Upper lobe of left lung (tissue), 6 donors: Measurements from ENCODE around the gene RAB27B. TPM values are rescaled to one million over a fixed set of nuclear protein-coding genes. Genes with fewer than 3 reads are reported as not detected.

Experiments used
- ATAC-seq, 2 donors: fragments of 200-7000 bp; cut with Tn5 transposase; one replicate each; pipeline ENCODE4 v1.9.1; 2022; ENCODE audit warnings: mild to moderate bottlenecking in 2 of 2, moderate library complexity in 2 of 2; ENCODE audit not compliant: low FRiP score in 2 of 2
- DNase-seq, 2 donors: peaks; one replicate each; pipeline ENCODE4 v3.0.0-alpha.2; 2019 to 2020
- H3K27ac ChIP-seq, 4 donors: fragments of 200-600 bp; sonication (generic); one replicate each; pipeline ENCODE4 v1.5.1; 2016 to 2019
- H3K27me3 ChIP-seq, 4 donors: fragments of 200-600 bp; sonication (generic); one replicate each; pipeline ENCODE4 v1.5.1; 2017 to 2019
- H3K36me3 ChIP-seq, 4 donors: fragments of 200-600 bp; sonication (generic); one replicate each; pipeline ENCODE4 v1.5.1; 2016 to 2019
- H3K4me1 ChIP-seq, 4 donors: fragments of 200-600 bp; sonication (generic); one replicate each; pipeline ENCODE4 v1.5.1; 2018 to 2019
- H3K4me3 ChIP-seq, 4 donors: fragments of 200-600 bp; sonication (generic); one replicate each; pipeline ENCODE4 v1.5.1; 2017 to 2019; ENCODE audit warnings: mild to moderate bottlenecking in 2 of 4, moderate library complexity in 1 of 4
- H3K9me3 ChIP-seq, 4 donors: fragments of 200-600 bp; sonication (generic); one replicate each; pipeline ENCODE4 v1.5.1; 2018 to 2019
- EP300 ChIP-seq, 4 donors: sonication (generic); formaldehyde crosslinking; IDR thresholded peaks; one replicate each; pipeline ENCODE4 v1.5.1; 2017; ENCODE audit warnings: antibody characterized with exemption in 4 of 4, control low read depth in 2 of 4
- POLR2A ChIP-seq, 4 donors: fragments of 450-650 bp; IDR thresholded peaks; one replicate each; pipeline ENCODE4 v1.5.1; 2016 to 2017; ENCODE audit warnings: antibody characterized with exemption in 4 of 4, mild to moderate bottlenecking in 2 of 4
- POLR2AphosphoS5 ChIP-seq, 2 donors: sonication (generic); formaldehyde crosslinking; IDR thresholded peaks; one replicate each; pipeline ENCODE4 v1.5.1; 2017; ENCODE audit warnings: antibody characterized with exemption in 2 of 2
- WGBS, 2 donors: methylation state at CpG; one replicate each; pipeline ENCODE4 v1.1.5; 2017 to 2018; 5-methylcytosine and 5-hydroxymethylcytosine counted together
- total RNA-seq, 6 donors: library from RNA; depleted of rRNA in 4 of 6; stranded (reverse); fragments of >200 nt in 4 of 6; gene quantifications; one replicate each; pipeline versions ENCODE4 v1.1.0 to v1.2.1, GENCODE V29; 2016 to 2021
- TF ChIP-seq, protein P1 (sequence below), 6 experiments: fragments of 450-650 bp in 4 of 6; fragments of 200-600 bp in 2 of 6; sonication (generic) in 2 of 6; IDR thresholded peaks; one replicate each; pipeline ENCODE4 v1.5.1; 2016 to 2019; ENCODE audit warnings: antibody characterized with exemption in 6 of 6
- donor health status: DM: no; HTN: no; CAD: no; lungs with moderate emphysema.
- donor health status: DM: no; HTN: yes; CAD: no; lungs with severe emphysema.

The RAB27B gene
- total RNA-seq, 6 donors from 2014 or later: 4.2 to 28.1 (median 17.1) TPM

DNA sequence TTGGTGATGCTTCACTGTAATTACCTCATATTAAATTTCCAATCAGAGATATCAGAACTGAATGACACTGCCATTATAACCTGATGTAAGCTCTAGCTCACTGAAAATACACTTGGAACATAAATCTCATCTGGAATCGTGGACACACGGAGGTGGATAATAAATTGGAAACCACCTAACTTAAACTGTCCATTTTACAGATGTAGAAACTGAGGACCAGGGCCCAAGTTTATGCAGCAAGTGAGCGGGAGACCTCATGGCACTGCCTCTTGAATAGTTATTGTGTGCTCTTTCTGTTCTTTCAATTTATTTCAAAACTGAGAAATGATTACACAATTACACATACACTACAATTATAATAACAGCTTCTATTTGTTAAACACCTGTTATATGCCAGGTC lies 110.2 kb downstream of the RAB27B start:
- no peaks in the 10 kb centered on the region for H3K9me3 ChIP-seq
- TF ChIP-seq POLR2A (IDR thresholded peaks at IDR 0.05) (no peak), EP300 (IDR thresholded peaks at IDR 0.05) (no peak), POLR2AphosphoS5 (IDR thresholded peaks at IDR 0.05) (no peak)
- TF ChIP-seq, protein P1, sequence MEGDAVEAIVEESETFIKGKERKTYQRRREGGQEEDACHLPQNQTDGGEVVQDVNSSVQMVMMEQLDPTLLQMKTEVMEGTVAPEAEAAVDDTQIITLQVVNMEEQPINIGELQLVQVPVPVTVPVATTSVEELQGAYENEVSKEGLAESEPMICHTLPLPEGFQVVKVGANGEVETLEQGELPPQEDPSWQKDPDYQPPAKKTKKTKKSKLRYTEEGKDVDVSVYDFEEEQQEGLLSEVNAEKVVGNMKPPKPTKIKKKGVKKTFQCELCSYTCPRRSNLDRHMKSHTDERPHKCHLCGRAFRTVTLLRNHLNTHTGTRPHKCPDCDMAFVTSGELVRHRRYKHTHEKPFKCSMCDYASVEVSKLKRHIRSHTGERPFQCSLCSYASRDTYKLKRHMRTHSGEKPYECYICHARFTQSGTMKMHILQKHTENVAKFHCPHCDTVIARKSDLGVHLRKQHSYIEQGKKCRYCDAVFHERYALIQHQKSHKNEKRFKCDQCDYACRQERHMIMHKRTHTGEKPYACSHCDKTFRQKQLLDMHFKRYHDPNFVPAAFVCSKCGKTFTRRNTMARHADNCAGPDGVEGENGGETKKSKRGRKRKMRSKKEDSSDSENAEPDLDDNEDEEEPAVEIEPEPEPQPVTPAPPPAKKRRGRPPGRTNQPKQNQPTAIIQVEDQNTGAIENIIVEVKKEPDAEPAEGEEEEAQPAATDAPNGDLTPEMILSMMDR (IDR thresholded peaks at IDR 0.05): no peak
- no peaks in the 10 kb centered on the region for H3K27me3 ChIP-seq
- H3K36me3 ChIP-seq: peaks cover 4 to 81% (median 15%) of the 10 kb centered on the region in 4 donors
- DNase-seq: no peak
- 90 to 94% methylated on average over 3 of the region's 3 CpGs for WGBS, 2 donors
- H3K4me1 ChIP-seq: no peaks in the 10 kb centered on the region
- no peak for ATAC-seq
- no peak overlapping the region for H3K4me3 ChIP-seq
- H3K27ac ChIP-seq: no peak overlapping the region

GRCh38 chr18:54939361-54939917 lies 111.2 kb downstream of the RAB27B start:
- H3K4me3 ChIP-seq: no peak overlapping the region
- H3K9me3 ChIP-seq: no peaks in the 10 kb centered on the region
- H3K36me3 ChIP-seq: peaks cover 4 to 71% (median 15%) of the 10 kb centered on the region in 4 donors
- WGBS, 2 donors: 77 to 80% methylated on average over 4 to 7 of the region's 7 CpGs
- TF ChIP-seq EP300 (IDR thresholded peaks at IDR 0.05) (no peak), POLR2AphosphoS5 (IDR thresholded peaks at IDR 0.05) (no peak), POLR2A (IDR thresholded peaks at IDR 0.05) (no peak)
- TF ChIP-seq, protein P1 (IDR thresholded peaks at IDR 0.05): no peak
- DNase-seq (no peak), ATAC-seq (no peak)
- H3K27me3 ChIP-seq: no peaks in the 10 kb centered on the region
- H3K27ac ChIP-seq: no peak overlapping the region
- peaks cover 0 to under 1% (median 0%) of the 10 kb centered on the region in 4 donors for H3K4me1 ChIP-seq

DNA sequence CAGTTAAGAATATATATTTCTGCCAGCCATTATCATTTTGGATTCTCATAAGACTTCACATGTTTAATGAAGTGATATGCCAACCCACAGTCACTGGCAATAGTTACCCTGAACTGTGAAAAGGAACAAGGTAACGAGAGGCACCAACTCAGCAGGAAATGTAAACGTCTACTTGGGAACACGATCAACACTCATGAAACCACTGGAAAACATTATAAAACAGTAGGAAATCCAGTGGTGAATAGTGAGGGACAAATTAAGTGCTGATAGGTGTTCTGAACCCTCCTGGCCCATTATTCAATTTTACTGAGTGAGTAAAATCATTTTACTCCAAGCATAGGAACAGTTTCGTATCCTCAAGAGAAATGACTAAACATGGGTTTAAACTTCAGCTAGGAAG lies 113.9 kb downstream of the RAB27B start:
- WGBS, 2 donors: 71 to 72% methylated on average over 4 of the region's 4 CpGs
- TF ChIP-seq EP300 (IDR thresholded peaks at IDR 0.05) (no peak), POLR2AphosphoS5 (IDR thresholded peaks at IDR 0.05) (no peak), POLR2A (IDR thresholded peaks at IDR 0.05) (no peak)
- TF ChIP-seq, protein P1 (IDR thresholded peaks at IDR 0.05): no peak
- peaks cover 4 to 50% (median 8%) of the 10 kb centered on the region in 4 donors for H3K36me3 ChIP-seq
- H3K4me1 ChIP-seq: peaks cover 13 to 16% (median 15%) of the 10 kb centered on the region in 4 donors
- no peaks in the 10 kb centered on the region for H3K9me3 ChIP-seq
- H3K4me3 ChIP-seq: no peak overlapping the region
- ATAC-seq (no peak), DNase-seq (no peak)
- no peak overlapping the region for H3K27ac ChIP-seq
- H3K27me3 ChIP-seq: no peaks in the 10 kb centered on the region

- Histone ChIP-seq H3K27me3 (no peaks in the 10 kb centered on the region), H3K9me3 (no peaks in the 10 kb centered on the region), H3K4me3 (no peak overlapping the region), H3K36me3 (peaks cover 4 to 46% (median 8%) of the 10 kb centered on the region in 4 donors), H3K27ac (no peak overlapping the region), H3K4me1 (peaks cover 18 to 21% (median 19%) of the 10 kb centered on the region in 4 donors)
- TF ChIP-seq POLR2A (IDR thresholded peaks at IDR 0.05) (no peak), EP300 (IDR thresholded peaks at IDR 0.05) (no peak), POLR2AphosphoS5 (IDR thresholded peaks at IDR 0.05) (no peak)
- TF ChIP-seq, protein P1 (IDR thresholded peaks at IDR 0.05): no peak
- 97% methylated on average over 3 of the region's 3 CpGs for WGBS, 2 donors
- ATAC-seq: no peak
- no peak for DNase-seq
These were observed 114.3 kb downstream of the RAB27B start for GRCh38 chr18:54942569-54942968.

Other genes starting within 250 kb of the RAB27B start
- gene DYNAP, start 237.2 kb upstream of the RAB27B start, total RNA-seq: not detected
- gene CCDC68, start 131.0 kb downstream of the RAB27B start, total RNA-seq: 10 to 100 TPM; 12.4 to 37.7 (median 26.2) TPM